Sigmoid colon (tissue), 7 donors: ENCODE results near the gene GNAI3. TPM values are rescaled to one million over a fixed set of nuclear protein-coding genes. Genes with fewer than 3 reads are reported as not detected.
A peak's percentile ranks its signal among the peaks of the same experiment; 100 is the strongest.

Experiments used
- DNase-seq: peaks from one replicate; pipeline ENCODE4 v3.0.0-alpha.2; 2019
- H3K27ac ChIP-seq, 4 donors: fragments of 200-600 bp; sonication (generic); one replicate each; pipeline ENCODE4 v1.5.1; 2016 to 2019; ENCODE audit warnings: mild to moderate bottlenecking in 1 of 4
- H3K27me3 ChIP-seq, 3 donors: fragments of 200-600 bp; sonication (generic); one replicate each; pipeline ENCODE4 v1.5.1; 2019; ENCODE audit warnings: mild to moderate bottlenecking in 1 of 3
- H3K36me3 ChIP-seq, 4 donors: fragments of 200-600 bp; sonication (generic); one replicate each; pipeline ENCODE4 v1.5.1; 2016 to 2019
- H3K4me1 ChIP-seq, 4 donors: fragments of 200-600 bp; sonication (generic); one replicate each; pipeline ENCODE4 v1.5.1; 2017 to 2019
- H3K4me3 ChIP-seq, 4 donors: fragments of 200-600 bp; sonication (generic); one replicate each; pipeline ENCODE4 v1.5.1; 2017 to 2019; ENCODE audit warnings: mild to moderate bottlenecking in 2 of 4, moderate library complexity in 1 of 4
- H3K9me3 ChIP-seq, 4 donors: fragments of 200-600 bp in 3 of 4; sonication (generic) in 3 of 4; one replicate each; pipeline versions ENCODE4 v1.5.1 to v1.6.1; 2013 to 2019
- EP300 ChIP-seq, 4 donors: sonication (generic); formaldehyde crosslinking; IDR thresholded peaks; one replicate each; pipeline ENCODE4 v1.6.1; 2017; ENCODE audit warnings: antibody characterized with exemption in 4 of 4
- POLR2A ChIP-seq, 2 donors: fragments of 450-650 bp; IDR thresholded peaks; one replicate each; pipeline ENCODE4 v1.6.1; 2016; ENCODE audit warnings: antibody characterized with exemption in 2 of 2, mild to moderate bottlenecking in 2 of 2, moderate library complexity in 2 of 2
- POLR2AphosphoS5 ChIP-seq, 4 donors: sonication (generic); formaldehyde crosslinking; IDR thresholded peaks; one replicate each; pipeline ENCODE4 v1.6.1; 2017; ENCODE audit warnings: antibody characterized with exemption in 4 of 4
- WGBS, 2 donors: extraction: QIAGEN DNeasy Blood & Tissue Kit; methylation state at CpG; one replicate each; pipeline ENCODE4 v1.1.7; 2013; 5-methylcytosine and 5-hydroxymethylcytosine counted together
- intact Hi-C: fragments of 100-400 bp; cut with DNase I; formaldehyde crosslinking; loops from one replicate; pipeline ENCODE4 v1.15.1; 2023
- polyA plus RNA-seq, 3 donors: library from polyadenylated mRNA; stranded (reverse); fragments of 200-250 nt; gene quantifications; one replicate each; pipeline ENCODE4 v1.2.3, GENCODE V29; 2013
- total RNA-seq, 4 donors: library from RNA; depleted of rRNA; stranded (reverse); fragments of >200 nt; gene quantifications; one replicate each; pipeline ENCODE4 v1.1.0, GENCODE V29; 2016
- TF ChIP-seq, protein P1 (sequence below), 4 experiments: fragments of 450-650 bp in 3 of 4; fragments of 200-600 bp in 1 of 4; IDR thresholded peaks; one replicate each; pipeline ENCODE4 v1.5.1; 2016 to 2019; ENCODE audit warnings: antibody characterized with exemption in 4 of 4, mild to moderate bottlenecking in 3 of 4, moderate library complexity in 2 of 4
- donor health status: healthy with polysubstance abuse.
- donor health status: Bipolar disorder and iron deficiency.
- donor health status: healthy.

The GNAI3 gene
- total and polyA plus RNA-seq, 7 donors = 4.2 to 6.4 (median 5.7) TPM

DNA sequence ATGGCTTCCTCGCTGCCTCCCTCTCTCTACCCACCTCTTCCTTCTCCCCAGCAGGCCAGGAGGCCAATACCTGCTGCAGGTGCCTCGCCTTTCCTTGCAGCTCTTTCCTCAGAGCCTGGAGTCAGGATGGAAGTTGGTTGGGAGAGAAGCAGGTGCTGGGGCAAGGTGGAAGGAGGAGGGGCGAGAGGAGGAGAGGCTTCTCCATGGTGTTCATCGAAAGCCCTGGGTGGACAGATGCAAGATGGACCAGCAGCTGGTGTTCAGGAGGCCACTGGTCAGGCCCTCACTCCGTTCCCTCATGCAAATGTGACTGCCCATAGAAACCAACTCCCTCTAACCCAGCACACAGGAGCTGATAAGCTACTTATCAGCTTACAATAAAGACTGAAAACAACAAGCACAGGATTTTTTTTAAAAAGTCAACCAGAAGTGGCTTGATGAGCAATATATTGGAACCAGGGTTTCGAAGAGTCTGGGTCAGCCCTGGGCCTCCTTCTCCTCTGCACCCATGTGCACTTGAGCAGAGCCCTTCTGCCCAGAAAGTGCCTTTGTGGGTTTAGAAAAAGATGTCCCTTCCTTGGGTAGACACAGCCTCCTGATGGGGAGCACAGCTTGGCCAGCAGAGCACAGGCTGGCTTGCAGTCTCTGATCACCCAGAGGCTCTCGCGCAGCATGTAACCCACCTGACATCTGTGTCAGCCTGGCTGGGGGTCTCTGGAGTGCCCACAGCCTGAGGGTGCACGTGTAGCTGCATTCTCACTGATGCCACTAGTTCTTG, 90.8 kb downstream of the GNAI3 start:
- no peak overlapping the region for H3K4me3 ChIP-seq
- no peak for DNase-seq
- intact Hi-C loops = no loop called here

DNA sequence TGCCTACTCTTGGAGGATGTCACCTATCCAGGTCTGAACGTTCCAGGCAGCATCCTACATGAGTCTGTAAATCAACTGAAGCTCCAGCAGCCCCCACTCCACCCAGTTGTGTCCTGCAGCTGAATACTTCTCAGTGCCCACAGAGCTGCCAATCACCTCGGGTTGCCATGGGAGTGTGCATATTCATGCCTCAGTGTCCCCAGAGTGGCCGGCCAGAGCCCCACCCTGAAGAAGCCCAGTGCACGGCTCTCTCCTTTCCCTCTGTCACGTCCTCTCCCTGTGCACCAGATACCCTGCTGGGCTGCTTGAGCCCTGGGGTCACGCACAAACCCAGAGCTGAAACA, 91.4 kb downstream of the GNAI3 start:
- no peak overlapping the region for H3K4me3 ChIP-seq
- TF ChIP-seq POLR2AphosphoS5 (IDR thresholded peaks at IDR 0.05) = no peak
- H3K4me1 ChIP-seq = peaks cover 0 to 23% (median 19%) of the 10 kb centered on the region in 4 donors
- 56 to 61% methylated on average over 6 of the region's 6 CpGs for WGBS, 2 donors
- no peaks in the 10 kb centered on the region for H3K9me3 ChIP-seq
- intact Hi-C loops = loop anchor here (5.0 kb wide), 3 partner anchors 47 to 342 kb away; partner anchors contain the start of genes AHCYL1 and GSTM1
- no peaks in the 10 kb centered on the region for H3K36me3 ChIP-seq
- no peak overlapping the region for H3K27ac ChIP-seq
- no peaks in the 10 kb centered on the region for H3K27me3 ChIP-seq
- DNase-seq = no peak

More for the DNA sequence above, 90.8 kb downstream of the GNAI3 start:
- Histone ChIP-seq H3K27me3 (no peaks in the 10 kb centered on the region), H3K27ac (no peak overlapping the region), H3K4me1 (peaks cover 0 to 23% (median 19%) of the 10 kb centered on the region in 4 donors), H3K36me3 (no peaks in the 10 kb centered on the region), H3K9me3 (no peaks in the 10 kb centered on the region)
- 82 to 88% methylated on average over 9 of the region's 9 CpGs for WGBS, 2 donors
- no peak for TF ChIP-seq POLR2AphosphoS5 (IDR thresholded peaks at IDR 0.05)
- TF ChIP-seq, protein P1, sequence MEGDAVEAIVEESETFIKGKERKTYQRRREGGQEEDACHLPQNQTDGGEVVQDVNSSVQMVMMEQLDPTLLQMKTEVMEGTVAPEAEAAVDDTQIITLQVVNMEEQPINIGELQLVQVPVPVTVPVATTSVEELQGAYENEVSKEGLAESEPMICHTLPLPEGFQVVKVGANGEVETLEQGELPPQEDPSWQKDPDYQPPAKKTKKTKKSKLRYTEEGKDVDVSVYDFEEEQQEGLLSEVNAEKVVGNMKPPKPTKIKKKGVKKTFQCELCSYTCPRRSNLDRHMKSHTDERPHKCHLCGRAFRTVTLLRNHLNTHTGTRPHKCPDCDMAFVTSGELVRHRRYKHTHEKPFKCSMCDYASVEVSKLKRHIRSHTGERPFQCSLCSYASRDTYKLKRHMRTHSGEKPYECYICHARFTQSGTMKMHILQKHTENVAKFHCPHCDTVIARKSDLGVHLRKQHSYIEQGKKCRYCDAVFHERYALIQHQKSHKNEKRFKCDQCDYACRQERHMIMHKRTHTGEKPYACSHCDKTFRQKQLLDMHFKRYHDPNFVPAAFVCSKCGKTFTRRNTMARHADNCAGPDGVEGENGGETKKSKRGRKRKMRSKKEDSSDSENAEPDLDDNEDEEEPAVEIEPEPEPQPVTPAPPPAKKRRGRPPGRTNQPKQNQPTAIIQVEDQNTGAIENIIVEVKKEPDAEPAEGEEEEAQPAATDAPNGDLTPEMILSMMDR (IDR thresholded peaks at IDR 0.05) = no peak
- no peak for TF ChIP-seq POLR2A (IDR thresholded peaks at IDR 0.05)
- TF ChIP-seq EP300 (IDR thresholded peaks at IDR 0.05) = no peak

DNA sequence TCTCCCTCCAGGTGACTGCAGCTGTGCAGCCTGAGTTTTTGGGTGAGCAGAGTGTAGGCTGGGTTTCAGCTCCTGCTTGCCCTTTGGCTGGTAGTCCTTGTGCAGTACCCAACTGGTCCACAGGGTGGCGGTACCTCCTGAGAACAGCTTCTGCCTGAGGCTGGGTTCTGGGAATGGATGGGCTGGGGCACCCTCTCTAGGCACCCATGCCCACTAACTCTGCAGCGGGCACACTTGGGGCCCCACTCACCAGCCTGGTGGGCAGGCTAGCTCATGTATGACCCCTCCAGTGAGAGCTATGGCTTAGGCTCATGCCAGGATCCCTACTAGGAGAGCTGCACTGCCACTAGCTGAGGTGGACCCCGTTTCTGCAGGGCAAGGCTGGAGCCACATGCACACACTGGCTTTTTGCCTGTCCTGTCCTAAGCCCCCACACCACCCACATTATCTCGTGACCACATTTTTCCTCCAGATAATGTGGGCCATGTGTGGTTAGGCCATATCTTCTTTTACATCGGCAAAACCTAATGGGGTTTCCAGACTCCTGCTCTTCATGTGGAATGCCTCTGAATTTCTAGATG, 92.0 kb downstream of the GNAI3 start:
- TF ChIP-seq POLR2AphosphoS5 (IDR thresholded peaks at IDR 0.05) (no peak), POLR2A (IDR thresholded peaks at IDR 0.05) (no peak), EP300 (IDR thresholded peaks at IDR 0.05) (no peak)
- TF ChIP-seq, protein P1 (IDR thresholded peaks at IDR 0.05) = peak; percentile 78 to 99 (median 86)
- Histone ChIP-seq H3K4me1 (peaks cover 0 to 23% (median 19%) of the 10 kb centered on the region in 4 donors), H3K36me3 (no peaks in the 10 kb centered on the region), H3K27me3 (no peaks in the 10 kb centered on the region), H3K27ac (no peak overlapping the region), H3K4me3 (no peak overlapping the region), H3K9me3 (no peaks in the 10 kb centered on the region)
- DNase-seq = peak; percentile 90
- WGBS, 2 donors = 43 to 44% methylated on average over 5 of the region's 5 CpGs
- intact Hi-C loops = loop anchor here (5.0 kb wide), 3 partner anchors 47 to 342 kb away; partner anchors contain the start of genes AHCYL1 and GSTM1

DNA sequence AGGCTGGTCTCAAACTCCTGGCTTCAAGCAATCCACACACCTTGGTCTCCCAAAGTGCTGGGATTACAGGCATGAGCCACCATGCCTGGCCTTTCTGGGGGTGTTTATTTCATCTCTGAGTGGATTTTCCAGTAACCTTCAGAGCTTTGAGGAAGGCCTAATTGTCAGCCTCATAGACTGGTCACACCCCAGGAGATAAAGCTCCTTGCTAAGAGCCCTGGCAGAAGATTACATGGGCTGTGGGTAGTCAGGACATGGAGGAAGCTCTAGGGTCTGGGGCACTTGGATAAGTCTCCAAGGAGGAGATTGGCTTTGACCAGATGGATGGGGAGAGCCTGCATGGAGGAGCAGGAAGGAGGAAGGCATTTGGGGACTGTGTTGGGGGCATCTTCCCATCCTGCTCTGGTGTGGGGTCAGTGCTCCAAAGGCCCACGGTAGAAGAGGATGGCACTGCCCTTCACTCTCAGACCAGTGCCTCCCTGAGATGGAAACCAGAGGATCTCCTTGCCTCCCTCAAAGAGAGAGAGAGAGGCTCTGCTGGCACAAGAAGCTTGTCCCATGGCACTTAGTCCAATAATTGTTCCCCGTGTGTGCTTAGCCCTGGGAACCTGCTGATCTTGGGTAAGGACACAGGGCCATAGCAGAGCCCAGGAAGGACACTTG, 92.8 kb downstream of the GNAI3 start:
- intact Hi-C loops = loop anchor here (5.0 kb wide), 3 partner anchors 46 to 341 kb away; partner anchors contain the start of genes AHCYL1 and GSTM1
- no peaks in the 10 kb centered on the region for H3K36me3 ChIP-seq
- TF ChIP-seq POLR2AphosphoS5 (IDR thresholded peaks at IDR 0.05) (no peak), EP300 (IDR thresholded peaks at IDR 0.05) (no peak), POLR2A (IDR thresholded peaks at IDR 0.05) (no peak)
- TF ChIP-seq, protein P1 (IDR thresholded peaks at IDR 0.05) = no peak
- no peaks in the 10 kb centered on the region for H3K9me3 ChIP-seq
- no peak overlapping the region for H3K4me3 ChIP-seq
- H3K4me1 ChIP-seq = peaks cover 0 to 16% (median 13%) of the 10 kb centered on the region in 4 donors
- H3K27ac ChIP-seq = no peak overlapping the region
- no peaks in the 10 kb centered on the region for H3K27me3 ChIP-seq
- no peak for DNase-seq
- 88 to 89% methylated on average over 2 of the region's 2 CpGs for WGBS, 2 donors

DNA sequence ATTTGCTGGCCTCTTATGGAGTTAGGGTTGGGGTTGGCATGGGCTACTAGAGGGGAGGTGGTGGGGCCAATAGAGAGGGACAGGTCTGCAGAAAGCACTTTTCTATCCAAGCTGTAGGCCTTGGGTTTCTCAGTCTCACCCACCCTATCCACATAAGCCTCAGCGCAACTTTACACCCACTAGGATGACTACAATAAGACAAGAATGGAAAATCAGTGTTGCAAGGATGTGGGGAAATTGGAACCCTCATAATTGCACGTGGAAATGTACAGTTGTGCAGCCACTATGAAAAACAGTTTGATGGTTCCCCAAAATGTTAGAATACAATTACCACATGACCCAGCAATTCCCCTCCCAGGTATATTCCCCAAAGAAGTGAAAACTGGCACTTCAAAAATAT, 93.4 kb downstream of the GNAI3 start:
- H3K27ac ChIP-seq = no peak overlapping the region
- intact Hi-C loops = loop anchor here (5.0 kb wide), 3 partner anchors 45 to 340 kb away; partner anchors contain the start of genes AHCYL1 and GSTM1
- H3K36me3 ChIP-seq = no peaks in the 10 kb centered on the region
- no peak overlapping the region for H3K4me3 ChIP-seq
- H3K4me1 ChIP-seq = peaks cover 0 to 10% (median 8%) of the 10 kb centered on the region in 4 donors
- H3K27me3 ChIP-seq = no peaks in the 10 kb centered on the region
- DNase-seq = peak; percentile 26
- H3K9me3 ChIP-seq = no peaks in the 10 kb centered on the region
- TF ChIP-seq, protein P1 (IDR thresholded peaks at IDR 0.05) = no peak
- no peak for TF ChIP-seq EP300 (IDR thresholded peaks at IDR 0.05)
- no peak for TF ChIP-seq POLR2A (IDR thresholded peaks at IDR 0.05)
- WGBS, 2 donors = 77 to 89% methylated on average over 2 of the region's 2 CpGs
